Hepatocyte (in vitro differentiated cells): Measurements from ENCODE around the gene MAST2.
"Not testable (repeated sequence)": the region's sequence is repeated elsewhere in the genome, so short reads cannot be mapped to it uniquely, and the experiment has no call there.

Experiments
- EZH2 ChIP-seq: fragments of 200-600 bp; sonication (generic); IDR thresholded peaks from 2 replicates; pipeline ENCODE4 v1.6.1; 2016; ENCODE audit warnings: antibody characterized with exemption, mild to moderate bottlenecking, borderline replicate concordance
- EZH2phosphoT487 ChIP-seq: fragments of 200-600 bp; sonication (generic); IDR thresholded peaks from one replicate; pipeline ENCODE4 v1.6.1; 2018; ENCODE audit warnings: antibody characterized with exemption, mild to moderate bottlenecking, low read depth, moderate library complexity; ENCODE audit not compliant: unreplicated experiment, severe bottlenecking
- TF ChIP-seq, protein P1 (sequence below): fragments of 200-600 bp; sonication (generic); IDR thresholded peaks from 2 replicates; pipeline ENCODE4 v1.5.1; 2016; ENCODE audit warnings: antibody characterized with exemption, mild to moderate bottlenecking; ENCODE audit not compliant: poor library complexity

DNA sequence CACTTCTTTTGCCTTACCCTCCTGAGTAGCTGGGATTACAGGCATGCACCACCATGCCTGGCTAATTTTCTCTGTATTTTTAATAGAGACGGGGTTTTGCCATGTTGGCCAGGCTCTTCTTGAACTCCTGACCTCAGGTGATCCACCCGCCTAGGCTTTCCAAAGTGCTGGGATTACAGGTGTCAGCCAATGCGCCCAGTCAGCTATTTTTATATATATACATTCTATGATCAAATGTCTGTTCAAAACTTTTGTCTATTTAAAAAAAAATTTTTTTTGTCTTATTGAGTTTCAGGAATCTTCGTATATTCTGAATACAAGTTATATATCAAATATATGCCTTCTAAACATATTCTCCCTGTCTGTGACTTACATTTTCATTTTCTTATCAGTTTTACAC is 34.9 kb downstream of the MAST2 start:
- TF ChIP-seq, protein P1, sequence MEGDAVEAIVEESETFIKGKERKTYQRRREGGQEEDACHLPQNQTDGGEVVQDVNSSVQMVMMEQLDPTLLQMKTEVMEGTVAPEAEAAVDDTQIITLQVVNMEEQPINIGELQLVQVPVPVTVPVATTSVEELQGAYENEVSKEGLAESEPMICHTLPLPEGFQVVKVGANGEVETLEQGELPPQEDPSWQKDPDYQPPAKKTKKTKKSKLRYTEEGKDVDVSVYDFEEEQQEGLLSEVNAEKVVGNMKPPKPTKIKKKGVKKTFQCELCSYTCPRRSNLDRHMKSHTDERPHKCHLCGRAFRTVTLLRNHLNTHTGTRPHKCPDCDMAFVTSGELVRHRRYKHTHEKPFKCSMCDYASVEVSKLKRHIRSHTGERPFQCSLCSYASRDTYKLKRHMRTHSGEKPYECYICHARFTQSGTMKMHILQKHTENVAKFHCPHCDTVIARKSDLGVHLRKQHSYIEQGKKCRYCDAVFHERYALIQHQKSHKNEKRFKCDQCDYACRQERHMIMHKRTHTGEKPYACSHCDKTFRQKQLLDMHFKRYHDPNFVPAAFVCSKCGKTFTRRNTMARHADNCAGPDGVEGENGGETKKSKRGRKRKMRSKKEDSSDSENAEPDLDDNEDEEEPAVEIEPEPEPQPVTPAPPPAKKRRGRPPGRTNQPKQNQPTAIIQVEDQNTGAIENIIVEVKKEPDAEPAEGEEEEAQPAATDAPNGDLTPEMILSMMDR, result not testable (repeated sequence)
- not testable (repeated sequence) for TF ChIP-seq EZH2, EZH2phosphoT487
